IPS-18c (cell line): ENCODE results near the gene ETS1.

Experiments
- H3K4me3 ChIP-seq: 2 replicates; pipeline ENCODE4 v1.7.0; 2013; ENCODE audit warnings: low read depth, mild to moderate bottlenecking, low read length, moderate library complexity; ENCODE audit not compliant: insufficient read depth
- H3K9me3 ChIP-seq: one replicate; pipeline ENCODE4 v1.6.1; 2013; ENCODE audit warnings: mild to moderate bottlenecking, low read length, moderate library complexity; ENCODE audit not compliant: control insufficient read depth, insufficient read depth

Gene ETS1

DNA sequence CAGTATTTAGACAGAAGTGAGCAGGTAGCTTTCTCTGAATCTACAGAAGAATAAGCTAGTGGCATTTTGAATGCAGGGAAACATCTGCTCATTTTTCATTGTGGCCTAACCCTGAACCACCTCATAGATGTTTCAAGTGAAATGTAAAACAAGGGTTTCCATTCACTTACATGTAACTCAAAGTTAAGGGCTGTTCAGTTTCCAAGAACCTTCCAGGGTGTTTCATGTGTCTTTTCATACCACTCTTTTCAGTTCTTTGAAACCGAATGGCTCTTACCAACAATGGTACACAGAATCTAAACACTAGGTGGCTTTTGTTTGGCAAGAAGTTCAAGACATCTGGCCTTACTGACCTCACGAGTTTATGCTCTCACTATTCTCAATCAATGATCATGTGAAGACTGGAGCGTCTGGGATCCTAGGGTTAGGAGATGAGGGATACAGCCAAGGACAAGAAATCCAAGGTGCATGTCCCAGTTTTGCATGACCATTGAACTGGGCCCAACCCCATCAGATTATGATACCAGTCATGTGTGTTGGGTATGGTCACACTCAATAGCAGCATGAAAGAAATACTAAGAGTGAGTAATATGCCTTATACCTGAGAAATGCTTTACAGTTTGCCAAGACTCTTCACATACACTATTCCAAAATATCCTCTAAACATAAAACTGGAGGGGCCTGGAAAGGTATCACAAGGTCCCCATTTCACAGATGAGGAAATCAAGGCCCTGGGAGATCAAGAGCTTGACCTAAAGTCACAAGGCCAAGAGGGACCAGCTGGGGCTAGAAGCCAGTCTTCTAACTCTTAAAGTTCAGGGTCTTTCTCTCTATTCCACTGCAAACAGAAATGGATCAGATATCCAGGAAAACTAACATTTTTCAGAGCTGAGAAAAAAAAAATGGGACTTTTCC, 92.7 kb downstream of the ETS1 start:
- Histone ChIP-seq H3K4me3 (no peak overlapping the region), H3K9me3 (no peaks in the 10 kb centered on the region)

DNA sequence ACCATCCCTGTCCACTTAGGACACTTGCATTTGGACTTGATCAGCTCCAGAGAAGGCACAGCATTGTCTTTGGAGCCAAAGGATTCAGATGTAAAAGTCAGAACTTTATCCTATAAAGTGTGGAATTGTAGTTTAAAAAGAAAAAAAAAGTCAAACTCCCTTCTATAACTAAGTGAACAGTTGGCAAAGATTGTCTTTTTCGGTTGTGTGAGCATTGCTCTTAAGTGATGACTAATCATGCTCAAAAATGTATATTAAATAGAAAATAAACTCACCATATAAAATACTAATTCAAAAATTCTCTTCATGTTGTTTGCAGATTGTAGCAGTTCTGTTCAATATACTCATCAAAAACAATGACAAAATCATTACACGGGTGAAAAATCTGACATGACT, 93.8 kb downstream of the ETS1 start:
- Histone ChIP-seq H3K4me3 (no peak overlapping the region), H3K9me3 (no peaks in the 10 kb centered on the region)

DNA sequence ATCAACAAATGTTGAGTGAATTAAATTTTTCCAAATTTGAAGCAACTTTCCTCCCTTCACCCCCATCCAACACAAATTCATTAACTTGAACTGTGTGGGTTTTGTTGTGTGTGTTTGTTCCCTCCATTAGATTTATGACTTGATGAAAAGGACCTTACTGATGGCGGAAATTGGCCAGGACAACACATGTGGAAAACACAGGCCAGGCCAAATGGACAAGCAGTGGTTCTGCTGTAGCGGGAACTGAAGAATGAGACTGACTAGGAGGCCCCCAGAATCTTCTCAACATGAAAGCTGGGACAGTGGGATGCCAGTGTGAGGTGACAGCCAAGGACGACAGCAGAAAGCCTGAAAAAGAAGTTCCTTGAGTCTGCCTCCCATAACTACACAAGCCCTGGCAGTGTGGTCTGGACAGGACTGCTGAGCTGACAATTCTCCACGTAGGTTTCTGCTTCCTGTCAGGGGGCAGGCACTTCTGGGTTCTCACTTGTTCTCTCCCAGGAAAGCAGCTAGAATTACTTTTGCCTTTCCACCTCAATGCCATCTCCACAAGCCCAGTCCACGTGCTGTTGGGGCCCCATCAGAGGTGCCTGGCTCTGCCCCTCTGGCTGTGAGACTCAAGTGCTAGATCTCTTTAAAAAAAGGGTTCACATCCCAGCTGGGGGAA, 94.3 kb downstream of the ETS1 start:
- Histone ChIP-seq H3K4me3 (no peak overlapping the region), H3K9me3 (no peaks in the 10 kb centered on the region)

DNA sequence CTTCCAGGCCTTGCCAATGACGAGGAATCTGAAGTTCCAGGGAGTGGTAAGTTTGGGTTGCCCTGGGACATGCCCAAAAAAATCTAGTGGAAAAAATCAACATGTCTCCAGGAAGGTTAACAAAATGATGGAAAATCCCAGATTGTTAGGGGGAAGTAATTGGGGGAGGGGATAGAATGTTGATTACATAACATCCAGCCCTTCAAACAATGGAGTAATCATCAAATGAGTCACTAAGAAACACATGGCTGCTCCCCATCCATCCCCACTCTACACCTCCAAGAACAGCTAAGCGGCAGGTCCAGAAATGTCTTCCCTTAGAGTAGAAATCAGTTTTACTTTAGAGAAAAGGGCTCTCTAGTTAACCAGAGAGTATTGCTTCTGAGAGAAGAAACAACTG, 94.9 kb downstream of the ETS1 start:
- Histone ChIP-seq H3K4me3 (no peak overlapping the region), H3K9me3 (no peaks in the 10 kb centered on the region)

DNA sequence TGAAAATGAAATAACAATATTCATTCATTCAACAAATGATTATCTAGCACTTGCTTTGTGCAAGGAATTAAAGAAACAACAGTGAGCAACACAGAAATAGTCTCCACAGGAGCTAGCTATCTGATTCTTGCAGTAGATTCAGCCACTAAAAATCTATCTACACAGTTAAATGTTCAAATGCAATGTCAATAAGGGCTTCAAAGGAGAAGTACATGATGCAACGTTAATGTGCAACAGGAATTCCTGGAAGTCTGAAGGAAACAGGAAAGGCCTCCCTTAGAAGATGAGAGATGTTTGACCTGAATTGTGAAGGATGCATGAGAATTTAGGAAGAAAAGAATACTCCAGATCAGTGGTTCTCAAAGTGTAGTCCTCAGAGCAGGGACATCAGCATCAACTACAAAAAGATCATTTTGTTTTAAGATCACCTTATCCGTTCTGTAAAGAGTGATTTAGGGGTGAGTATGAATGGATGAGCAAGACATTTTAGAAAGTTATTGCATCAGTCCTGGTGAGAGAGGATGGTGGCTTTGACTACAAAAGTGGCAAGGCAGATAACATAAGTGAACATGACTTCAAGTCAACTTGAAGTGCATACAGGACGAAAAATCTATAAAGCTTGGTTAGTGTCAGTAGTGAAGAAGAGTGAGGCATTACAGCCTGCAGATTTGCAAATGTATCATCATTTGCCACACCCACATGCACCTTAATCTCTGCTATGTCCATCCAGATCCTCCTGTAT, 96.0 kb downstream of the ETS1 start:
- H3K9me3 ChIP-seq: no peaks in the 10 kb centered on the region
- H3K4me3 ChIP-seq: no peak overlapping the region

DNA sequence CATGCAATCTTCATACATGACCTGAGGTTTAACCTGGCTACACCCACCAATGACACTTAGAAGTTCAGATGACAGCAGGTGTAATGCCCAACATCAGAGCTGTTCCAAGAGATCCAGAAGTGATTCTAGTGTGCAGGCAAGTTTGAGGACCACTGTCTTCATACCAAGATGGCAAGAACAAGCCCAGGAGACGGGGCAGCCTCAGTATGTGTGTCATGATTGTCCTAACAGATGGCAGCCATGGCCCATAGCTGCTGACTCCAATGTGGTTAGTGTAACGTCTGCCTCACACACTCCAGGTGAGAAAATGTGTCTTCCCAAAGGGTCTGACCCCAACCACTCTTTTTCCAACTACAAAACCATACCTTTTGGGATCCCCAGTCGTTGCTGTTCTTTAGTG, 97.3 kb downstream of the ETS1 start:
- Histone ChIP-seq H3K9me3 (no peaks in the 10 kb centered on the region), H3K4me3 (no peak overlapping the region)

DNA sequence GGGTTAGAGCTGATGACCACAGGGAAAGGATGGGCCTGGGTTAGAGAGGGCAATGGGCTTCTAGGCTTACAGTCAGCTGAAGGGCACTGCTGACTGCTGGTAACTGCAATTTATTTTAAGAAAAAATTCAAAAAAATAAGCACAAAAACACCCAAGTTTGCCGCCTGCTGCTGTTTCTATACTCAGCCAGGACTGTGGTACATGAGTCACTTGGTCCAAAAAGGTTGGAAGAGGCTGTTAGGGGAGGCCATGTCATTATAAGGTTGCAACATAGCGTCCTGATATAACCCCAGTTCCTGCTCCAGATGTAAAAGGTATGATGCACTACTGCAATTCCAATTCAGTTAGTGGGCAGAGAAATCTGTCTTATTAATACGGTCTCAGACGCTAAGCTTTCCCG, 98.9 kb downstream of the ETS1 start:
- H3K9me3 ChIP-seq: no peaks in the 10 kb centered on the region
- H3K4me3 ChIP-seq: no peak overlapping the region

DNA sequence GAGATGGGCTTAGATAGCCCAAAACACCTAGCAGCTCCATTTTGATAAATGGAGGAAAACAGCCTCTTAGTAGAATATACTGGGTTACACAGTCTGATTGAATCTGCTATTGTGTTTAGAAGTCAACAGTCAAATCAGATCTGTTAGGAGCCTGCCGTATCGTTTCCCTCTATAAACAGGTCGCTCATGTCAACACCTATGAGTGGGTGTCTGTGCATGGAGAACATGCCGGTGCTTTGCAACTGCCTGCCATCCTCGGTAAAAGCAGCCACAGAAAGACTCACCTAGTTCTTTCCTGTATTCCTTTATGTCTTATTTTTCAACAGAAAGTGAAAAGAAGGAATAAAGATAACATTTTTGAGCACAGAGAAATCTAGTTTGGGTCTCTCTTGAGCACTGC, 99.4 kb downstream of the ETS1 start:
- H3K4me3 ChIP-seq: no peak overlapping the region
- H3K9me3 ChIP-seq: no peaks in the 10 kb centered on the region

DNA sequence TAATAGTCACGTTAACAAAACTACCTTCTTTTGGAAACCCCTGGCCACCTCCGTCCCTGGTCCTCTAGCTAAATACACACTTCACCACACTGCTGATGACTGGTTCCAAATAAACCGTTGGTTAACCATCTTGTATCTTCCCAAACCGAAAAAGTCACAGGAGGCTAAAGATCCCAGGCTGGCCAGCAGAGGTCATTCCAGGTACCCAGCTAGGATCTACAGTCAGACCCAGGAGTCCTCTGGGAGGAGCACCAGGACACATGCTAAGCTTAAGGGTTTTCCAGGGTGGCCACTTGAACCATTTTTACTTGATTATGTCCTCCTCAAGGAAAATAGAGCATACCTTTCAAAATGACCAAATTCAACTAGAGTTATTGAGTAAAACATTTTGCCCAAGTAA, 103.2 kb downstream of the ETS1 start:
- H3K9me3 ChIP-seq: no peaks in the 10 kb centered on the region
- H3K4me3 ChIP-seq: no peak overlapping the region

DNA sequence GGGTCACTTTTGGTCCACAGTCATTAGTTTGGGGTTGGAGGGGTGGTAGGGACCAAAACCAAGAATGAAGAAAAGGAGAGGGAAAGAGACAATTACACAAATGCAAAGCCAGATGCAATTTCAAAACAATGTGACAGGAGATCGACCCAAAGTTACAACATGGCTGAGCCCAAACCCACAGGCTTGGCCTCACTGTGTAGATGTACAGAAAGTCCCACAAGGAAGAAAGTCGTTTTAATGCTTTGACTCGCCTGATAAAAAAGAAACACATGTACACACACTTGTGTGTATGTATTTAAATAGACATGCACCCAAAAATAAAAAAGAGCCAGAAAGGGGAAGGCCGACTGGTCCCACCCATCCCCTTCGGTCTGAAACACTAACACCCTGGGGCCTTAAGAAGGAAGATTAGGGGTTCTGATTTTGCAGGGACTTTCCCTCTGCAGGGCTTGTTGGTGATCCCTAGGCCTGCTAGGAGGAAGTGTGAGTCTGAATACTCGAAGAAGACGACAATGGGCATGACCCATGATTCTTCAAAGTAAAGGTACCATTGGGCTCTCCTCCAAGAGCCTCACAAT, 104.1 kb downstream of the ETS1 start:
- Histone ChIP-seq H3K4me3 (no peak overlapping the region), H3K9me3 (no peaks in the 10 kb centered on the region)

DNA sequence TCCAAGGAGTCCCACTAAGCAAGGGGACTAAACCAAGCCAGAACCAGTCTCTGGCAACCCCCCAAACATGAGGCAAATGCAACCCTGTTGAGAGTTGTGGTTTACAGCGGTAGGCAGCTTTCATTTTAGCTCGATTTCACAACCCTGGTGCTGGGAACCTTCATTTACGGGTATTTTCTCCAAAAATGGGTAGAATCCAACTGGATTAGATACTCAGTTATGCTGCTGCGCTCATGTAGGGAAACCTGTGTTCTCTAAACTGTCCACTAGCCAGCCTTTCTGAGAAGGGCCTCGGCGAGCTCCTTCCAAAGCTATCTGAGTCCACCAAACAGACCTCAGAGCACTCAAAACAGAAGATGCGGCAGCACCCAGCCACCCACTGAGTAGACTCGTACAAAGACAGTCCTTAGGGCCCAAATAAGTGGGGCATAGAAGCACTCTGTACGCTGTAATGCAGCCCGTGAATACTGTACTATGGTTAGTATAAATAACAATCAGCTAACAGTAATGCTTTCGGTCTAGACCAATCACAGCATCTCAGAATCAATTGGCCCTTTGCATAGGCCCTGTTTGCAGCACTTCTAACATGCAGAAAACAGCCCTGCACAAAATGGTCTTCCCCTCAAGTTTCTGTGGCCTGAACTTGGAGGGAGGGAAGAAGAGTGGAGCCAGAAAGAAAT, 104.7 kb downstream of the ETS1 start:
- Histone ChIP-seq H3K4me3 (no peak overlapping the region), H3K9me3 (no peaks in the 10 kb centered on the region)

DNA sequence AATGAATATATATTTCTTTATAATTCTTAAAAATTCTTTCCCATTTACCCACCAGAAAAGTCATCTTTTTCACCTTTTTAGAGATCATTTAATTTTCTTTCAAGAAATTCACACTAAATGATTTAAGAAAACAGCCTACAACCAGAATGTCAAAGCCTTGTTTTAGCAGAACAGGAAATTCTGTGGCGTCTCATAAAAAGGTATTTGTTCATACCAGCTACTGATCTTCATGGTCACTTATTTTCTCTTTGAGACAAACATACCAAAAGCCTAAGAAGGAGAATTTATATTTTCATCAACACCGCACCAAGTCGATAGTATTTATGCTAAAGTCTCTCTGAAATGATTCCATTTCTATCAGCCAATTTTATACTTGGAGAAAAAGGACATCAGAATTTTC, 105.3 kb downstream of the ETS1 start:
- no peak overlapping the region for H3K4me3 ChIP-seq
- no peaks in the 10 kb centered on the region for H3K9me3 ChIP-seq

DNA sequence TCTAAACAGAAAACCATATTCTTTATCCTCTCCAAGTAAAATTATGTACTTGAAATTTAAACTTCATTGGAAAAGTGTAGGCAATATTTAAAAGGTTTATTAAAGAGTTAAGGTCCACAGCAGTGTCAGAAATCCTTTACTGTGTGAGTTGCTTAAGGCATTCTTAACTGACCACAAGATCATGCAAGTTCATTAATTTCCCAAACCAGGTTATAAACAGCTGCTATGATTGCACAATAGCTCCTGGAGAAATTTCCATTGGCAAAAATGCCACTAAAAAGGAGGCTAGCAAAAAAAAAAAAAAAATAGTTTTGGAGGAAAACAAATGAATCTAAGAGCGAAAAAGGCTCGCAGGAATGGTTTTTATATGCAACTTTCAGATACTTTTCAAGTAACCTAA, 106.2 kb downstream of the ETS1 start:
- Histone ChIP-seq H3K4me3 (no peak overlapping the region), H3K9me3 (no peaks in the 10 kb centered on the region)

DNA sequence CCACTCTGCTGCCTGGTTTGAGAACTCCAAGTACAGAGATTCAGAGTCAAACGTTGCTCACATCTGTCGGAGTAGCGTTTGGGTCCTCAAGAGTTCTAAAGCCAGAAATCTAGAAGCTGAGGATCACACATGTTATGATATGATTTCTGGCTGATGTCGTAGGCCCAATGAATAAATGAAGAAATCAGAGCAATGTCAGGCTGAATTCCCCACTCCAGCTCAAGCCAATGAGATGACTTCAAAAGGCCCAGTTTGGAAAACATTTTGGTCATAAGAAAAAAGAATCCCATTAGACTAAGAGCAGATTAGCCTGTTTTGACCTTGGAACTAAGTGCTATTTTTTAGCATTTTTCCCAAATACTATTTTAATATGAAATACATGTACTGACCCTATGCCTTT, 106.7 kb downstream of the ETS1 start:
- Histone ChIP-seq H3K9me3 (no peaks in the 10 kb centered on the region), H3K4me3 (no peak overlapping the region)

DNA sequence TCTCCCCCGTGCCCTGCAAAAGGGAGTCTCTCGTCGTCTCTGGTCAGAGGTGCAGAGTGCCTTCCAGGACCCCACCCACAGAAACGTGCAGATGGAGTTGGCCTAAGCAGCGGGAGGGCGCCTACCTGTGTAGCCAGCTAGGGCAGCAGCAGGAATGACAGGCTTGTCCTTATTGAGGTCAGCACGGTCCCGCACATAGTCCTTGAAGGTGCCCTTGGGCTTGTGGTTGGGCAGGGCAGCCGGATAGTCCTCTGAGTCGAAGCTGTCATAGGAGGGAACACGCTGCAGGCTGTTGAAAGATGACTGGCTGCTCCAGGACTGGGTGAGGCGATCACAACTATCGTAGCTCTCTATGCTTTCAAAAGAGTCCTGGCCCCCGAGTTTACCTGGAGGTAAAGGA, 107.3 kb downstream of the ETS1 start:
- no peak overlapping the region for H3K4me3 ChIP-seq
- no peaks in the 10 kb centered on the region for H3K9me3 ChIP-seq

DNA sequence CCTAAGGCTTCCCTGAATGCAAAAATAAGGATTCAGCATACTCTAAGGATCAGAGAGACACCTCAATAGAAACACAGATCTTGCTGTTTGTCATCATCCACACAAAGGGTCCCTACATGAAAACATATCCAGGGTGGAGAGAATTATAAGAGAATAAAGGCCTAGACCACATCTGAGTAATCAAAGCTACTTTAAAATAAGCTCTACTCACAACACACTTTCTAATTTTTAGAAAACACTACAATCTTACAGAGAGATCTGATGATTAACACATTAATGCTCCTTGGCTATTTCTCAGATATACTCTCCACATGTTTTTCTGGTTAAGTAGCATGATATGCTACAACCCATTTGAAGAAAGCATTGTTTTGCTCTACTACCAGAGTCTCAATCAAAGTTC, 108.2 kb downstream of the ETS1 start:
- H3K4me3 ChIP-seq: no peak overlapping the region
- H3K9me3 ChIP-seq: no peaks in the 10 kb centered on the region

DNA sequence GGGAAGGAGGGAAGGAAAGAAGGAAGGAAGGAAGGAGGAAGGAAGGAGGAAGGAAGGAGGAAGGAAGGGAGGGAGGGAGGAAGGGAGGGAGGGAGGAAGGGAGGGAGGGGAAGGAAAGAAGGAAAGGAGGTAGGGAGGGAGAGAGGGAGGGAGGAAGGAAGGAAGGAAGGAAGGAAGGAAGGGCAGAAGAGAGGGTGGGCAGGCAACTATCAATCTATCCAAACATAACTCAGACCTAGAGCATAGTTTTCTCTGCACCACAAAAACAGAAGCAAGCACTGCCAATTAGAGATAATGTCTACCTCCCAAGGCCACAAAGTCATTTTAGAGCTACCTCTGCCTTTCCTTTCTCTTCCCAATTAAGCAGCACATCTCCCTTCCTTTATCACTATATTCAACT, 109.1 kb downstream of the ETS1 start:
- Histone ChIP-seq H3K9me3 (no peaks in the 10 kb centered on the region), H3K4me3 (no peak overlapping the region)
